ENCODE results near the gene STYXL2. TPM values are rescaled to one million over a fixed set of nuclear protein-coding genes. Genes with fewer than 3 reads are reported as not detected.

The STYXL2 gene
- total RNA-seq, 1 donor from 2014 or later, result not detected

DNA sequence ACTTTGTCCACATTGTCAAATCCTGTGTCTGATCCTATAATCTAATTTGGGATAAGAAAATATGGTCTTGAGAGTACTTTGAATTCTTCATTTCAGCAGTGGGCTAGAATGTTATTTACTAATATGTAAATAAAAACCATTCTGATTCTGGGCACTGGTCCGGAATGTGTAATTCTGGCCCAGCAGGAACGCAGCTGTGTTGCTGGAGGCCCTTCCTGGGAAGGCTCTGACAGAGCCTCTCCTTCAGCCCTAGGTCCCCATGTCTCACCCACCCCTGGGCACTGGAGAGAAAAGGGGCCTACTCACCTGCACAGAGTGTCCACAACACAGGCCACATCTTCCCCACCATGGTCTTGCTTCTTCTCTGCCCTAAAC, 3.9 kb upstream of the STYXL2 start:
- Histone ChIP-seq H3K4me3 (no peak overlapping the region), H3K27ac (no peak overlapping the region), H3K9me3 (no peaks in the 10 kb centered on the region), H3K27me3 (no peaks in the 10 kb centered on the region), H3K36me3 (no peaks in the 10 kb centered on the region), H3K4me1 (no peaks in the 10 kb centered on the region)
- no peak for DNase-seq (ENCODE audit: extremely low spot score in 2 of 2)
- no peak for TF ChIP-seq POLR2AphosphoS5 (IDR thresholded peaks at IDR 0.05; ENCODE audit: insufficient read depth in 1 of 2, low read depth in 1 of 2)
- TF ChIP-seq, protein P1, sequence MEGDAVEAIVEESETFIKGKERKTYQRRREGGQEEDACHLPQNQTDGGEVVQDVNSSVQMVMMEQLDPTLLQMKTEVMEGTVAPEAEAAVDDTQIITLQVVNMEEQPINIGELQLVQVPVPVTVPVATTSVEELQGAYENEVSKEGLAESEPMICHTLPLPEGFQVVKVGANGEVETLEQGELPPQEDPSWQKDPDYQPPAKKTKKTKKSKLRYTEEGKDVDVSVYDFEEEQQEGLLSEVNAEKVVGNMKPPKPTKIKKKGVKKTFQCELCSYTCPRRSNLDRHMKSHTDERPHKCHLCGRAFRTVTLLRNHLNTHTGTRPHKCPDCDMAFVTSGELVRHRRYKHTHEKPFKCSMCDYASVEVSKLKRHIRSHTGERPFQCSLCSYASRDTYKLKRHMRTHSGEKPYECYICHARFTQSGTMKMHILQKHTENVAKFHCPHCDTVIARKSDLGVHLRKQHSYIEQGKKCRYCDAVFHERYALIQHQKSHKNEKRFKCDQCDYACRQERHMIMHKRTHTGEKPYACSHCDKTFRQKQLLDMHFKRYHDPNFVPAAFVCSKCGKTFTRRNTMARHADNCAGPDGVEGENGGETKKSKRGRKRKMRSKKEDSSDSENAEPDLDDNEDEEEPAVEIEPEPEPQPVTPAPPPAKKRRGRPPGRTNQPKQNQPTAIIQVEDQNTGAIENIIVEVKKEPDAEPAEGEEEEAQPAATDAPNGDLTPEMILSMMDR (IDR thresholded peaks at IDR 0.05), result no peak
- TF ChIP-seq POLR2A (IDR thresholded peaks at IDR 0.05), result no peak
- intact Hi-C loops (cut with DNase I), result no loop called here

DNA sequence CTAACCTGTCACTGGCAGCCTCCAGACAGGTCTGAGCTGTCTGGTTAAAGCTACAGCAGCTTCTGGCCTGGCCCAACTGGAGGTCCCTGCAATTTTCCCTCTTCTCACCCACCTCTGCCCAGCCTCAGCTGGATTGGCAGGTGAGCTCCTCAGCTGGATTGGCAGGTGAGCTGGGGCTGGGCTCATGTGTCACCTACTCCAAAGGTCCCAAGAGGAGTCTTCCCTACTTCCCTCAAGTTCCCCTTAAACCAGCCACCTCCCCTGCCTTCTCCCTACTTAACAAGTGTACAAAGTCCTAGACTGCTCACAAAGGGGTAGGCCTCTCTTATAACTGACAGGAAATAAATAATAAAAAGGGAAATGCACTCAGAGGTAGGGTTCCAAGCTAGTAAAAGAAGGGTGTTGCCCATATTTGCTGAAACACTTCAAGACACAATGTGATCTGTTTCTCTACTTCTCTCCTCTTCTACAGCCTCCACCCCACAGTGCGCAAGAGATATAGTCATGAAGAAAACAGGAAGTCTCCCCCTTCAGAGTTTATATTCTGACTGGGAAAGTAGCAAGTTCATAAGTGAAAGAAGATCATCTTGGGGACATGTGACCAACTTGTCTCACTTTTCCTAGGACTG, 3.4 kb upstream of the STYXL2 start, which contains the start of gene GPA33:
GPA33 (minus strand) TSS at position 64 of the 629 bp plus-strand sequence. CDS start 90 bp downstream, outside the sequence.
- Histone ChIP-seq H3K4me1 (no peaks in the 10 kb centered on the region), H3K27me3 (no peaks in the 10 kb centered on the region), H3K27ac (no peak within 1 kb of the TSS), H3K36me3 (no peaks in the 10 kb centered on the region), H3K4me3 (no peak within 1 kb of the TSS), H3K9me3 (no peaks in the 10 kb centered on the region)
- no peak for DNase-seq (ENCODE audit: extremely low spot score in 2 of 2)
- intact Hi-C loops (cut with DNase I), result no loop called here
- no peak for TF ChIP-seq POLR2AphosphoS5 (IDR thresholded peaks at IDR 0.05; ENCODE audit: insufficient read depth in 1 of 2, low read depth in 1 of 2)
- TF ChIP-seq, protein P1 (IDR thresholded peaks at IDR 0.05), result no peak
- TF ChIP-seq POLR2A (IDR thresholded peaks at IDR 0.05), result no peak

DNA sequence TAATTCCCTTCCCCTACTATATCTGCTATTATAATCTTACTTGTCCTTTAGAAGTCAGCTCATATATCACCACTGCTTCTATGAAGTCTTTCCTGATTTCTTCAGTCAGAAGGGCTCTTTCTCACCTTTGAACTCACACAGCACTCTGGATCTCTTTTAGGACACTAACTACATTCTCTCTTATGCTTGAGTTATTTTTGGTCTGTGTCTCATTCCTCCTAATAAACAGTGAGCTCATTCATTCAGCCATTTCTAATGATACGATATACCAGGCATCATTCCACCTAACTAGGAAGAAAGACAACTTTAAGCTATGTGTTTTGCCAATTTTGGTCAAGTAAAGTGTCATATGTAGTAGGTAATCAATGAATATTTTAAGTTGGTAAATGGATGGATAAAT, 1.2 kb upstream of the STYXL2 start:
- no peak for DNase-seq (ENCODE audit: extremely low spot score in 2 of 2)
- no peaks in the 10 kb centered on the region for H3K4me1 ChIP-seq
- TF ChIP-seq POLR2A (IDR thresholded peaks at IDR 0.05) (no peak), POLR2AphosphoS5 (IDR thresholded peaks at IDR 0.05; ENCODE audit: insufficient read depth in 1 of 2, low read depth in 1 of 2) (no peak)
- TF ChIP-seq, protein P1 (IDR thresholded peaks at IDR 0.05), result no peak
- H3K9me3 ChIP-seq, result no peaks in the 10 kb centered on the region
- H3K4me3 ChIP-seq, result no peak overlapping the region
- intact Hi-C loops (cut with DNase I), result no loop called here
- H3K36me3 ChIP-seq, result no peaks in the 10 kb centered on the region
- H3K27me3 ChIP-seq, result no peaks in the 10 kb centered on the region
- no peak overlapping the region for H3K27ac ChIP-seq

DNA sequence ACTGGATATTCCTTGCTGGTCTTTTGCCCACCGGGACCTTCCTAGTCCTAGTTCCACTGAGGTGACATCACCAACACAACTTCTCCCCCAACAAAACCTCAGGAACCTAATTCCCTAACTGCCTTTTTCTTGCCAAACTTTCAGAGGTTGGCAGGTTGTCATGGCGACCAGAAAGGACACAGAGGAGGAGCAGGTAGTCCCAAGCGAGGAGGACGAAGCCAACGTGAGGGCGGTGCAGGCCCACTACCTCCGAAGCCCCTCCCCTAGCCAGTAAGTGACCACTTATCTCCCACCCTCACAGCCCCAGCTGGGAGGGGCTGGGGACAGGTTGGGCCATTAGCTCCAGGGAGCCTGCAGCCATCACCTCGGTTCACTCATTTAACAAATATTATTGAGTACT, 815 bp downstream of the STYXL2 start:
- intact Hi-C loops (cut with DNase I), result no loop called here
- Histone ChIP-seq H3K9me3 (no peaks in the 10 kb centered on the region), H3K36me3 (no peaks in the 10 kb centered on the region), H3K4me3 (no peak overlapping the region), H3K4me1 (no peaks in the 10 kb centered on the region), H3K27me3 (no peaks in the 10 kb centered on the region), H3K27ac (no peak overlapping the region)
- DNase-seq (ENCODE audit: extremely low spot score in 2 of 2), result no peak
- no peak for TF ChIP-seq POLR2A (IDR thresholded peaks at IDR 0.05)
- TF ChIP-seq POLR2AphosphoS5 (IDR thresholded peaks at IDR 0.05; ENCODE audit: insufficient read depth in 1 of 2, low read depth in 1 of 2), result no peak
- TF ChIP-seq, protein P1 (IDR thresholded peaks at IDR 0.05), result no peak

DNA sequence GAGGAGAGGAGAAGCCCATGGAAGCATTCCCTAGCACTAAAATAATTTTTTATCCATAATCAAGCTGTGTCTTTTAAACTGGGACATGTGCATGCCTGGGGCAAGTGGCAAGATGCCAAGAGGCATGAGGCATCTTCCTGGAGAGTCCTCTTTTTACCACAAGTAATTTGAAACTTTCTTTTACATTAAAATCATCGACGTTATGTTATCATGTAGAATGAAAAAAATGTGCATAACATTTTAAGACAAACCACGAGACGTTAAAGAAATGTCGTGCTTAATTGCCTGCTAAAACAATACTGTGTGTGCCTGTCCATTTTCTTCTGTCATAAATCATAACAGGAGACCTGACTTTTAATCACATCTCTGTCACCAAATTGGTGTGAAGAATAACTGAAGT, 1.5 kb downstream of the STYXL2 start:
- H3K27ac ChIP-seq, result no peak overlapping the region
- H3K36me3 ChIP-seq, result no peaks in the 10 kb centered on the region
- no peak for DNase-seq (ENCODE audit: extremely low spot score in 2 of 2)
- no peaks in the 10 kb centered on the region for H3K9me3 ChIP-seq
- intact Hi-C loops (cut with DNase I), result no loop called here
- H3K27me3 ChIP-seq, result no peaks in the 10 kb centered on the region
- TF ChIP-seq POLR2A (IDR thresholded peaks at IDR 0.05) (no peak), POLR2AphosphoS5 (IDR thresholded peaks at IDR 0.05; ENCODE audit: insufficient read depth in 1 of 2, low read depth in 1 of 2) (no peak)
- TF ChIP-seq, protein P1 (IDR thresholded peaks at IDR 0.05), result no peak
- H3K4me1 ChIP-seq, result no peaks in the 10 kb centered on the region
- H3K4me3 ChIP-seq, result no peak overlapping the region
